ENCODE measurements around the gene SCAMP4.

The SCAMP4 gene

DNA sequence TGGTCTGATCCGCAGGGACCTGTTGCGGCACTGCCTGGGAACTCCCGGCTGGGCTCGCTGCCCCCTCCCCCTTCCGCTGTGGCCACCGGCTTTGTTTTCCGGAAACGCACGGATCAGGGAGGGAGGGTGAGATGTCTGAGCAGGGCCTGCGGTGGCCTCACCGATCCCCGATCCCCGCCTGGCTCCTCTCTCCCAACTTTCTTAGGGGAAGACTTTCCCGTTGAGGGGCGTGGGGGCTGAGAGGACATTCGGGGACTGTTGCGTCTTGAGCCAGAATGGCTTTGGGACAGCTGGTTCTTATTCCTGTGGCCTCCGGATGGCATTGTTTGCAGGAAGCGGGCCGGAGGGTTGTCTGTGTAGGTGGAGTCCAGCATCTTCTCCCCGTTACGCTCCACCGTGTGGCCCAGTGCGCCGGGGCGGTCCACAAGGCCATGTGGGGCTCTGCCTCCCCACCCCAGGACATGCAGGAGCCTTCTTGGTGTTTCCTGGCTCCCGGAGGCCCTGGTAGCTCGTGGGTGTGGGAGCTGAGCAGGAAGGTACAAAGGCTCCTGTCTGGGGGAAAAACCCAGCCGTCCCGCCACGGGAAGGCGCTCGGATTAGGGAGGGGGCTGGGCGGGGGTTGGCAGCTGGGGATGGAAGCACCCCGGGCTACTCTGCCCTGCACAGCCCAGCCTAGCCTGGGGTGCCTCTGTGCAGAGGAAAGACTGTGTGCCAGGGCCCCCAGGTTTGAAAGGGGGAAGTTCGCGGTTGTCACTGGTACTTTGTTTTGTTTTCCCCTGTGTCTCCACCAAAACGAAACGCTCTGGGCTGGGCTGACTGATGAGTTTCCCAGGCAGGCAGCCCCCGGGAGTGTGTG is 37.1 kb downstream of the SCAMP4 start:
- DNase-seq: no peak

DNA sequence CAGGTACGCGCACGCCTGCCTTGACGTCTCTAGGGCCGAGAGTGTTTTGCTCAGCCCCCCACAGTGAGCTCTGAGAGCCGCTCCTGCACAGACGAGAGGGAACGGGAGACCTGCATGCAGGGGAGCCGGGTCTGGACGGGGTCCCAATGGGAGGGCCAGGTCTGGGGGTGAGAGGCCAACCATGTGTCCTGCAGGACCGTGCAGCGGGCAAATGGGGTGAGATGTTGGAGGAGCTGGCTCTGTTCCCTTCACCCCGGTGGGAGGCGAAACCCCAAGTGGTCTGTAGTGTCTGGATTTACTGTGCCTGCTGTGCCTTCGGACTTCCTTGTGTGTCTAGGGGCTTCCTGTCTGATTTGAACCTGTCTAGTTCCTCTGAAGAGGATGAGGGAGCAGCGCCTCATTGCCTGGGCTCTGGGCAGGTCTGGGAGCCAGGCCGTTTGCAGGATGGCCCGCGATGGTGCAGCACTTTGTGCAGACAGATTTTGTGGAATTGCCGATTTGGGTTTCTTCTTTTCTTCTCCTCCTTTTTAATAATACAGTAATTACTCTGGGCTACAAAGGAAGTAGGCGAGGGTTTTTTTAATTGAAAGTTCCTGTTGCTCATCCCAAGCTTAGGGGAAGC is 37.8 kb downstream of the SCAMP4 start:
- no peak for DNase-seq

DNA sequence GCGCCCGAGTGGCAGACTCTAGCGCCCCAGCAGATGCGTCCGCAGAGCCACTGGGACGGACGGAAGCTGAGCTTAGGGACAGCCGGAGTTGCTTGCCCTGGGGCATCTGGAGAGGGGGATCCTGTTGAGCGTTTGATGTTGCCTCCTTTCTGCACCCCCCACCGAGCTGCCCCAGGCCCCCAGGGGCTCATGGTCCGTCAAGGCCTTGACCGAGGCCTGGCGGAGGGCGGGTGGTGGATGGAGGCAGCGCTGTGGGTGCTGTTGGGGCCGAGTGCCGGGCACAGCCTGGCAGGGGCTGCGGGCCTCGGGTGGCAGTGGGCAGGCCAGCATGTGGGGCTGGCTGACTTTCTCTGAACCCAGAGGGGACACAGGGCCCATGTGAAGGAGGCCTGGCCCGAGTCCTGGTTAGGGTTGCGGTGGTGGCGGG is 38.5 kb downstream of the SCAMP4 start:
- DNase-seq: no peak

DNA sequence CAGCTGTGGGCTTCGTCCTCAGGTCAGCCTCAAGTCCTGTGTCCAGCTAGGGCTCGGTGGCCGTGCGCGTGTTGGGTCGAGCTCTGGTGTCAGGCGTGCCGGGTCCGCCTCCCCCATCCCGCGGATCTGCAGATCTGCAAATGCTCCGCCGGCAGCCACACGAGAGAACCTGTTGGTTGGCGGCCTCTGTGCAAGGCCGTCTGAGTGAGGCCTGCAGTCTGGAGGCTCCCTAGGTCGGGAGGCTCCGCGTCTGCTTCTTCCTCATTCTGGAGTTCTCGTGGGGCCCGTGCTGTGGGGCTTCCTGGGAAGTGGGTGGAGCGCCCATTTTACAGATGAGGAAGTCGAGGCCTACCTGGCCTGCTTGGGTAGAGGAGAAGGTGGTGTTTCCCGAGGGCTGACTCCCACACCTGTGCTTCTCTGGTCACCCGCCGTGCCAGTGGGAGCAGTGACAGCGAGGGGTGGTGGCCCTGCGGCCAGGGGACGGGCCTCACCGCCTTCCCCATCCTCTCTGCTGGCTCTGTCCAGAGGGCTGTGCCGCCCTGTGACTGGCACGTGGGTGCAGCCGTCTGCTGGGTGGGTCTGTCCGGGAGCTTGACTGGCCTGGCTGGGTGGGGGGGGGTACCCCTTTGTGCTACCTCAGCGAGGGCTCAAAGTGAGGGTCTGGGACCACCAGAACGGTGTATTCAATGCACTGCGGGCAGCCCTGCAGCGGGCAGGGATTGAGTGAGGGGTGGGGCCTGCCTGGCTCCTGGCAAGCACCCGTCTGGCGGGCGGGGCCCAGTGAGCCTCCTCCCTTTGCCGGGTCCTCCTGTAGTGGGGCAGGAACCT is 39.1 kb downstream of the SCAMP4 start:
- DNase-seq: no peak

DNA sequence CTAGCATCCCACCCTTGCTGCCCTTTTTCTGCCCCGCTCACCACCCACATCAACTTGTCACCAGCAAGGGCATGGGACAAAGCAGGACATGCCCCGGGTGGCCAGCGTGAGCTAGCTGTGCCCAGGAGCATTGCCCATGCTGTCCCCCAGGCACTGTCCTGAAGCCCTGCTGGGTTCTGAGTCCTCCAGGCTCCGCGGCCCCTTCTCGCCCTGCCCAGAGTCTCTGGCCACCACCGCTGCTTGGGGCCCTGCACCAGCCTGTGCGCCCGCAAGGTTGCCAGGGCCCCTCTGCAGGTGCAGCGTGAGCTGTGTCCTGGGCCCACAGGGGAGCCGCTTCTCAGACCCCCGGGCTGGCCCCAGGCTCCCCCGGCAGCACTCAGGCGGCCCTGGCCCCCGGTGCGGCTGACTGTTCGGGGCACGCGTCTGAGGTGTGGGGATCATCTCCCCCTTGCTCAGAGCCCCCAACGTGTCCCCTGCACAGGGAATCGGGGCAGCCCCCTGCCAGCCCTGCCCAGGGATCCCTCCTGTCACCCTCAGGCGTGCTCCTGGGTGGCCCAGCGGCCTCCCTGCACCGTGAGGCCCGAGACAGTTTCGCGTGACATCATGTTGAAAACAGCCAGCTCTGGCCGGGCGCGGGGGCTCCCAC is 39.8 kb downstream of the SCAMP4 start:
- no peak for DNase-seq

DNA sequence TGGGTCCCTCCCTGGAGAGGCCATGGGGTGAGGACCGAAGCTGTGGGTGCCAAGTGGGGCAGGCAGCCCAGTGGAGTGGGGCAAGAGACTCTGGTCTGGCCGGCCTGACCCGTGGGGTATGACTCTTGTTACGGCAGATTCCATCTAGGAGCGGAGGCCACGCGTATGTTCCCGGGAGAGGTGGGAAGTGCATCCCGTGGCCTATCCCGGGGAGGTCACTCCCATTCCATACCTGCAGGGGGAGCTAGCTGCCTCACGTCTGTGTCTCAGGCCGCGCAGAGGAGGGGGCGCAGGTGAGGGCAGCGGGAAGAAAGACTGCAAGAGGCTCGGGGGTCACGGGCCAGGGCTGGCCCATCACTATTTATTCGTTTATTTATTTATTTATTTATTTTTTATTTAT is 40.7 kb downstream of the SCAMP4 start:
- no peak for DNase-seq

DNA sequence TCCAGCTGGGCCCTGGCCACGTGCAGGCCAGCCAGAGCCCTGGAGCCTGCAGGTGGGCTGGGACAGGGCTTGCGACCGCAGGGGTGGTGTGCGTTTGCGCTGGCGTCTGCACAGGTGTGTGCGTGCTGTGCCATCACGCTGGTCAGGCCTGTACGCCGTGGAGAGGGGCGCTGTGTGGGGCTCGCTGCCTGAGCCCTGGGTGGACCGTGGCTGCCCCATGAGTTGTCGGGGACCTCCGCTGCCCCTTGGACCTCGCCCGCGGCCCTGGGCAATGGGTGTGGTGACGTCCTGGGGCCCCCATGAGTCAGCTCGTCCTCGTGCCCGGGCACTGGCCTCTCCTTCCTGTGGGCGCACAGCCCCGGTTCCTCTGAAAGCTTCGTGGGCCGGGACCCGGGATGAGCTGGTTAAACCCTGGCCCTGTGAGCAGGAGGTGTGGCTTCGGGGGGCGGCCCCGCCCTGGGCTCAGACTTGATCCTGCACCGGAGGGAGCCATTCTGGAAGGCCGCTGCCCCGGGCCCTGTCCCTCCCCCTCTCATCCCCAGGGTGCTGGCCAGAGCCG is 42.5 kb downstream of the SCAMP4 start:
- no peak for DNase-seq

DNA sequence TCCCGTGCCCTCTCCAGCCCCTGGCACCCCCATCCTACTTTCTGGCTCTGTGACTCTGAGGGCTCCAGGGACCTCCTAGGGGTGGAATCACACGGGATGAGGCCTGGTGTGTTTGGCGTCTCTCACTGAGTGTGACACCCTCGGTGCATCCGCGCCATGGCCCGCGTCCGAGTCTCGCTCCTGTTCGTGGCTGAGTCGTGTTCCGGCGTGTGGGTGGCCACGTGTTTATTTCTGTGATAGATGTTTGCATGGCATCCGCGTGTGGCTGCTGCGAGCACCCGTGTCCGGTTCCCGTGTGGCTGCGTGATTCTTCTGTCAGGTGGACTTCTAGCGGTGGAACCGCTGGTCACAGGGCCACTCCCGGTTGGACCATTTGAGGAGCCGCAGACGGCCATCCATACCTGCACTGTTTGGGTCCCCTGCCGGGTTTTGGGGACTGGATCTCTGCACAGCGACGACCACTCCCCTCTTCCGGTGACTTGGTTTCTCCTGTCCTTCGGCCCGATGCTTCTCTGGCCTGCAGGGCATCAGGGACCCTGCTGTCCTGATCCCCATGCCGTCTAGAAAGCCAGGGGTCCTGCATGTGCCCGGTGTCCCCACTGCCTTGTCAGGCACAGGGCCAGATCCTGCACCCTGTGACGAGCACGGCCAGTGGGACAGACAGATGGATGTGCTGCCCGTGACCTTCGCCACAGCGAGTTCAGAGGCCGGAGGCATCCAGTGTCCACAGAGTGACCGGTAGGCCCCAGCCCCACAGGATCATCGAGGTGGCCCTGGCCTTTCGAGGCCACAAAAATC is 44.3 kb downstream of the SCAMP4 start:
- DNase-seq: no peak

DNA sequence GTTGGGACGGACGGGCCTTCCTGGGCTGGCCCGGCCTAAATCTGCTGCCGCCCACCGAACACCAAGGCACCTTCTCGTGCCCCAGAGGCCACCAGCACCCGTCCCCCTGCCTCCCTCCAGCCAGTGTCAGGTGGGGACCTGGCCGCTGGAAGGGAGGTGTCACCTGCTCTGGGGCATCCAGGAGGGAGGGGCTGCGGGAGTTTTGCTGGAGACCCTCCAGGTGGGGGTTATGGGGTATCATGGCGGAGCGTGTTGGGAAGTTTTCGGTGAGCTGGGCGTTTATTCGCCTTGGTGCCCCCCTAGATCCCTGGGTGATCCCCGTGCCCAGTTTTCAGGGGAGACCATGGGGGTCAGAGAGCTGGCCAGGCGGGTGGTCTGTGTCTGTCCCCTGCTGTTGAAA is 45.4 kb downstream of the SCAMP4 start:
- DNase-seq: no peak

DNA sequence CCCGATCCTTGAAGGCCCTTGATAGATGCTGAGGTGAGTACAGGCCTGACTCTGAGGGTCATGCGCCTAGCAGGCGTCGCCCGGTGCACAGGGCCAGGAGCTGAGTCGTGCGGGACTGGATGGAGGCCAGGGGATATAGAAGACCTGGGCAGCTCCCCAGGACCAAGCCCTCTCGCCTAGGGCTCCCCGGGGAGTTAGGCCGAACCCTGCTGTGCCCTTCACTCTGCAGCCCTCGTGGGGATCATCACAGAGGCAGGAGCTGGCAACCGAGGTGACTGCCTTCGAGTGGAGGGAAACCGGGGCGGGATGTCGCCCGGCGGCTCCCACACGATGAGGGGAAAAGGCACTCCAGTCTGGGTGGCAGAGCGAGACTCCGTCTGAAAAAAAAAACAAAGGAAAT is 47.4 kb downstream of the SCAMP4 start:
- no peak for DNase-seq

DNA sequence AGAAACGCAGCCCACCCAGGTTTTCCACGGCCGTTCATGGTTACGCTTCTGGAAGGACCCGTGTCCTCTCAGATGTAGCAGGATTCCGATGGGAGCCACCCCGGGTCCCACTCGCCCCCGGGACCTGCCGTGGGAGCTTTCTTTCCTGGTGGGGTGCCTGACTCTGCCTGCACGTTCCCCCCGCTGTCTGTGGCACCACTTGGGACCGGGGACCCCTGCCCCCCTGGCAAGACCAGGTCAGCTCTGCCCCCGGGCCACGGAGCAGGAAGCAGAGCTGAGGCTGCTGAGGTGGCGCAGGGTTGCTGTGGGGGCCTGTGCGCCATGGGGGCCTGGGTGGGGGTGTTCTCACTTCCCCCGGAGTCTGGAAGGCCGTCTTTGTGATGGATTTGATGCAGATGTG is 47.8 kb downstream of the SCAMP4 start:
- no peak for DNase-seq

DNA sequence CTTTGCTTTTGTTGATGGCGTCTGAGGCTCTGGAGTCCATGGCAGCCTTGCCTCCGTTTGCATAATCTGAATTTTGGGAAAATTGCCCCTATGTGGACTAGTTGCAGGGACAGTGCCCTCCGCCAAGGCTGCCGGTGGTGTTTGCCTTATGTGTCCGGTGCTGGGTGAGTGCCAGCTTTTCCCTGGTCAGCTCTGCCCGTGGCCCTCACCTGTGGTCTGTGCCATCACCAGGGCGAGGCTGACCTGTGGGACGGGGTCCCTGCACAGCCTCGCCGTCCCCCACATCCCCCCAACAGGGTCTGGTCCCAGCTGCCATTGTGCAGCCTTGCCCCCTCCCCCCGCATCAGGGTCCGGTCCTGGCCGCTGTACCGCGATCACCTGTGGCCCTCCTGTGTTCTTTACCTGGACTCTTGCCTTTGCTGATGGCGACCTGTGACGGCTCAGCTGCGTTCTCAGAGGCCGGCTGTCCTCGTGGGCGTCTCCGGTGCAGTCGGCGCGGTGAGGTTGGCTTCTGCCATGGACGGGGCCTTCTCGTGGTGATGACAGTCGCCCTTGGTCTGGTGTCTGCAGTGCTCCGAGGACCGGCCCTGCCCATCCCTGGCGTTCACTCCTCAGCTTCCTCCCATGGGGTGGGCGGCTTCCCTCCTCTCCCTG is 48.4 kb downstream of the SCAMP4 start:
- no peak for DNase-seq

DNA sequence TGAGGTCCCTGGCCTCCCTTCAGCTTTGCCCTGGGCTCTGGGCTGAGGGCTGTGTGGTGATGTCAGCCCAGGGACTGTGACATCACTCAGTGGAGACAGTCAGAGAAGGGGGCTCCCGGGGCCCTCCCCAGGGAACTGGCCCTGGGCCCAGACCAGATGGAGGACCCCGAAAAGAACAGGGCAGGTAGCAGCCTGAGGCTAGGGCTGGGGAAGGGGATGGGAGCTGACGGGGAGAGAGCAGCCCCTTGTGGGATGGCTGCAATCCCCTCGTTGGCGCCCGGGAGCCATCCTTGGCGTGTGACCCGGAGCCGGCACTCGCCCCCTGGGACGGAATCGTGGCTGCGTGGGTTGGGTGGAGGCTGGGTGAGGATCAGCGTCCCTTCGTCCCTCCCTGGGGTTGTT is 49.3 kb downstream of the SCAMP4 start:
- no peak for DNase-seq

DNA sequence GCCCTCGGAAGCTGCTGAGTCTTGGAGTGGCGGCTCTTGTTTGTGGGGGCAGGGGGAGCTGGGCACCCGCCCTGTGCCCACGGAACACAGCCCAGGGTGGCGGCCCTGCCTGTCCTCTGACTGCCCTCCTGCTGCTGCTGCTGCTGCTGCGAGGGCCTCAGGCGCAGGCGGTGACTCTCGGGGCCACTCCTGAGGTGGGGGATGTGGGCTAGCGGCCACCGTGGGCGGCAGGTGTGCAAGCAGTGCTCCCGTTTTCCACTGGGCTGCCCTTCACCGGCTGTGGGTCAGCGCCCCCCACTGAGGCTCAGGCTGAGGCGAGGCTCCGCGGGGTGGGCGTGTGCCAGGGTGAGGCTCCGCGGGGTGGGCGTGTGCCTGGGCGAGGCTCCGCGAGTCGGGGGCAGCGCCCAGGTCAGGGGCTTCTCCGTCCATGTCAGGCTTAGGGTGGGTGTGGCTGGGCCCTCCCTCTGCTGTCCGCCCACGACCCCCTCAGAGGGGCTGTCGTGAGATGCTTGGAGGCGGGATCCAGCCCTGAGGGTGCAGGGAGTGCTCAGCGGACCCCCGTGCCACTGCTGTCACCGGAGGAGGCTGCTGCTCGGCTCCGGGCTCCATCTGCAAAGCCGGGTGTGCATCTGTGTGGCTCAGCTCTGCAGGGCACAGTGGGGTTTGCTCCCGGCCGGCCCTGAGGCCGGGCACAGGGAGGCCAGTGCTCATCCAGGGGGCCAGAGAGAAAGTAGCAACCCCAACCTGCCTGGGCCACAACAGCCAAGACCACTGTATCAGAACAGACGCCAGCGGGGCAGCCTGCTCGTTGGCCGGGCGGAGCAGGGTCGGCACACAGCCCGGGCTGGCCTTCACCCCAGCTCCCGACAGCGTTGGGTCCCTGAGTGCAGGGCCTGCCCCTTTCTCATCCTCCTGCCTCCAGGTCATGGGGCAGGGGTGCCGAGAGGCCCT is 50.2 kb downstream of the SCAMP4 start:
- DNase-seq: no peak

DNA sequence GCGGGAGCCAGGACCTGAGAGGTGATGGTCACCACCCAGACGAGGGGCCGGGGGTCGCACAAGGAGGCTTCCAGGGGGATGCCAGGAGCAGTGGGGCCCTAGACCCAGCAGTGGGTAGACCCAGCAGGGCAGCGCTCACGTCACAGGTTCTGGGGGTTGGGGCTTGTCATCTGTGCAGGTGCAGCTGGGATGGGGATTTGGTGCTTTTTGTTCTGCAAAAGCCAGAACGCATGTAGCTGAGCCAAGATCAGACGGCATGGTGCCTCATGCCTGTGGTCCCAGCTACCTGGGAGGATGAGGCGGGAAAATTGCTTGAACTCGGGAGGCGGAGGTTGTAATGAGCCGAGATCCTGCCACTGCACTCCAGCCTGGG is 50.9 kb downstream of the SCAMP4 start:
- no peak for DNase-seq

DNA sequence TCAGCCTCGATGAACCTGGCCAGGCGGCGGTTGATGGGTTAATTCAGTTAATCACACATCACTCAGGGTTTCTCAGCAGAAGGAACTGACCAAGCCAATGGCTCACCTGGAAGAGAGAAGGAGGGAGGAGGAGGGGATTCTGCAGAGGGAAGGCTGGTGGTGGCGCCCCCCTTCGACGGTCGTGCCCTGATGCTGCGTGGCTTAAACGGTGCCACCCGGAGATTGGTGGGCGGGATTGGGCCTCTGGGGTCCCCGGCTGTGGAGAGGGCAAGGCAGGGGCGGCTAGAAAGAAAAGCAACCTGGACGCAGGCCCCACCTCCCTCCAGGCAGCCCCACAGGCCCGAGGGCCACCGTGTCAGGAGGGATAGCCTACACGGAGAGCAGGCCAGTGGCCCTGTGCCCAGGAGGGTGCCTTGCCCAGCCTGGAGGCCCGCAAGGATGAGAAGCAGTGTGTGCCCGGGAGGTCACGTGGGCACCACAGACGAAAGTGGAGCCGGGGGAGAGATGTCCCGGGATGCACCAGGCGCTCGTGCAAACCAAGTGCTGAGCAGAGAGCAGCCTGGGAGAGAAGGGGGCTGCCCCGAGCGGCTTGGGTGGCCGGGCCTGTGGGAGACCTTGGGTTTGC is 51.8 kb downstream of the SCAMP4 start:
- DNase-seq: no peak

DNA sequence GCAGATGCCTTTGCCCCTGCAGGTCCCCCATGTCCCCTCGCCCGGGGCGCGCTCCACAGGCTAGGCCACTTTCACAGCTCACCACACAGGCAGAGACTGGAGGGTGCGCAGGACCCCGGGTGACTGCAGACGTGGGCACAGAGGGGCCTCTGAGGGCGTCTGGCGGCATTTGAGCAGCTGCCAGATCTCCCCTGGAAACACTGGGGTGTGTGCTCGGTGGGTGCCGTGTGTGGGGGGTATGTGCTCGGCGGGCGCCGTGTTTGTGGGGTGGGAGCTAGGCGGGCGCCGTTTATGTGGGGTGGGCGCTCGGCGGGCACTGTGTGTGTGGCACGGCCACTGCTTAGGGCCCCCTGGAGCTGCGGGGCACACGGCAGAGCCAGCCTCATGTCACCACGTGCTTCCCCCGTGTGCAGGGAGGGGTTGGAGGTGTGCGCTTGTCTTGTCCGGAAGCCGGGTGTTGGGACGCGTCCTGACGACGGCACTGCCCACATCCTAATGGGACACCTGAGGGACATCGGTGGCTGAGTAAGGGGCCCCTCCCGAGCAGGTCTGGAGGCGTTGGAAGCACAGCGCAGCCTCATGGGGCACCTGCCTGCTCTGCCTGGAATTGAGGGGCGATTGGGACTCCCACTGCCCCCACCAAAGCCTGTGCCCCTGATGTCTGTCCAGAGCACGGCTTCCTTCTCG is 52.5 kb downstream of the SCAMP4 start:
- no peak for DNase-seq

DNA sequence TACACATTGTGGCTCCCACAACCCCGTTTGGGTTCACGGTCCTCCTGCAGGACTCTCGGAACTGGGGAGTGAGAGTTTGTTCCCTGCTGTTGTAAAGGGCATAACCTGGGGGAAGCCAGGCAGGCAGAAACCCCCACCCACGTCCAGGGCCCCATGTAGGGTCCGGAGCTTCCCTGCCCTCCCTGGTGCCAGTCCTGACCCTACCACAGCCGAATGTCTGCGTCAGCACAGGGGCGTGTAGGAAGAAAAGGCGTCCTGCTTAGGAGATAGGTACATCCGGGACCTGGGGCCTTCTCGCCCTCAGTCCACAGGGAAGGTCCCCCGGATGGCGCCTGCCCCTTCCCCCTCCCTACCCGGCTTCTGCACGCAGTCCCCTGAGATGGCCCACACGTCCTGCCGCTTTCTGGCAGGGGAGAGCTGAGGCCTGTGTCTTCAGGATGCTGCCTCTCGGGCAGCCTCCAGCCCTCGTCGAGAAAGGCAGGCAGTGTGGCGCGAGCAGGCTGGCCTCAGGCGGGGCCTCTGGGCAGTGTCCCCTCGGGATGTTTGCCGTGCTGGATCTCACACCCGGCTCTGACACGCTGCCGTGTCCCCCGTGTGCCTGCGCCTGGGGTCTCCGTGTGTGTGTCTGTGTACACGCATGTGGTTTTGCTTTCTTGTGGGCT is 54.9 kb downstream of the SCAMP4 start:
- DNase-seq: no peak

All from NCI-H187 treated with DMSO at 0.1 percent for 48 hours (cell line).